ENCODE data around the gene KCNJ2.

KCNJ2 gene

GRCh38 chr17:70208825-70209555 lies 39.7 kb downstream of the KCNJ2 start:
- peaks cover 0 to 2% of the 10 kb centered on the region in 2 experiments for H3K4me1 ChIP-seq (ENCODE audit: control insufficient read depth in 1 of 2, insufficient read depth in 2 of 2, low read length in 2 of 2)

GRCh38 chr17:70215656-70216055 lies 46.3 kb downstream of the KCNJ2 start:
- H4K91ac ChIP-seq (ENCODE audit: low read depth, low read length) = no peak overlapping the region
- no peak overlapping the region for H3K23ac ChIP-seq (ENCODE audit: low read length)
- no peak overlapping the region for H2AK5ac ChIP-seq (ENCODE audit: low read length)
- no peak overlapping the region for H3K9ac ChIP-seq (ENCODE audit: low read length)
- no peak overlapping the region for H3K4me2 ChIP-seq (ENCODE audit: low read length)
- H3K79me2 ChIP-seq (ENCODE audit: control insufficient read depth, insufficient read depth, low read length, poor library complexity) = no peaks in the 10 kb centered on the region
- no peak overlapping the region for H3K4ac ChIP-seq (ENCODE audit: low read depth, low read length)
- no peak overlapping the region for H2BK5ac ChIP-seq (ENCODE audit: low read depth, low read length, poor library complexity)
- peak in 1 of 2 donors; percentile 28 for DNase-seq
- H2AFZ ChIP-seq (ENCODE audit: insufficient read depth, low read length, poor library complexity) = no peak overlapping the region
- no peak overlapping the region for H3K18ac ChIP-seq (ENCODE audit: low read length)
- H3K27me3 ChIP-seq (ENCODE audit: insufficient read depth, low read length) = no peaks in the 10 kb centered on the region
- no peak overlapping the region for H4K8ac ChIP-seq (ENCODE audit: low read depth, low read length)
- no peak overlapping the region for H3K14ac ChIP-seq (ENCODE audit: low read length)
- H2BK12ac ChIP-seq (ENCODE audit: low read length) = no peak overlapping the region
- H3K79me1 ChIP-seq (ENCODE audit: low read length) = peaks cover 3% of the 10 kb centered on the region
- WGBS (ENCODE audit: extremely low coverage, insufficient coverage, insufficient read length) = no CpG with 5 or more reads among the region's 4 CpGs
- H2BK120ac ChIP-seq (ENCODE audit: insufficient read depth, low read length, poor library complexity) = no peak overlapping the region
- H3K4me3 ChIP-seq (ENCODE audit: low read depth, low read length) = no peak overlapping the region
- no peaks in the 10 kb centered on the region for H3K4me1 ChIP-seq (ENCODE audit: control insufficient read depth in 1 of 2, insufficient read depth in 2 of 2, low read length in 2 of 2)
- peak overlapping the region; percentile 76 for H3K27ac ChIP-seq (ENCODE audit: low read depth, low read length)
- peaks cover 7% of the 10 kb centered on the region for H3K9me3 ChIP-seq (ENCODE audit: insufficient read depth, low read depth, low read length)
- no peak overlapping the region for H4K12ac ChIP-seq (ENCODE audit: low read depth, low read length)
- H3K36me3 ChIP-seq (ENCODE audit: control insufficient read depth in 1 of 2, insufficient read depth in 2 of 2, low read length in 2 of 2) = no peaks in the 10 kb centered on the region

More at GRCh38 chr17:70208825-70209555, 39.7 kb downstream of the KCNJ2 start:
- Histone ChIP-seq H4K8ac (ENCODE audit: low read depth, low read length) (no peak overlapping the region), H2BK12ac (ENCODE audit: low read length) (peak overlapping the region; percentile 3), H2BK120ac (ENCODE audit: insufficient read depth, low read length, poor library complexity) (no peak overlapping the region), H3K9me3 (ENCODE audit: insufficient read depth, low read depth, low read length) (peaks cover 8% of the 10 kb centered on the region), H4K91ac (ENCODE audit: low read depth, low read length) (no peak overlapping the region), H4K12ac (ENCODE audit: low read depth, low read length) (no peak overlapping the region), H2AFZ (ENCODE audit: insufficient read depth, low read length, poor library complexity) (no peak overlapping the region), H3K4me3 (ENCODE audit: low read depth, low read length) (no peak overlapping the region), H2AK5ac (ENCODE audit: low read length) (no peak overlapping the region), H3K36me3 (ENCODE audit: control insufficient read depth in 1 of 2, insufficient read depth in 2 of 2, low read length in 2 of 2) (no peaks in the 10 kb centered on the region), H3K14ac (ENCODE audit: low read length) (no peak overlapping the region), H3K9ac (ENCODE audit: low read length) (no peak overlapping the region), H3K79me1 (ENCODE audit: low read length) (no peaks in the 10 kb centered on the region), H2BK5ac (ENCODE audit: low read depth, low read length, poor library complexity) (no peak overlapping the region), H3K4ac (ENCODE audit: low read depth, low read length) (no peak overlapping the region), H3K79me2 (ENCODE audit: control insufficient read depth, insufficient read depth, low read length, poor library complexity) (no peaks in the 10 kb centered on the region), H3K4me2 (ENCODE audit: low read length) (no peak overlapping the region), H3K27ac (ENCODE audit: low read depth, low read length) (no peak overlapping the region), H3K18ac (ENCODE audit: low read length) (no peak overlapping the region), H3K23ac (ENCODE audit: low read length) (no peak overlapping the region), H3K27me3 (ENCODE audit: insufficient read depth, low read length) (no peaks in the 10 kb centered on the region)
- DNase-seq = no peak
- no CpG with 5 or more reads among the region's 6 CpGs for WGBS (ENCODE audit: extremely low coverage, insufficient coverage, insufficient read length)

- no peak overlapping the region for H3K23ac ChIP-seq (ENCODE audit: low read length)
- no peaks in the 10 kb centered on the region for H3K79me2 ChIP-seq (ENCODE audit: control insufficient read depth, insufficient read depth, low read length, poor library complexity)
- H3K9ac ChIP-seq (ENCODE audit: low read length) = no peak overlapping the region
- no peak overlapping the region for H3K4me2 ChIP-seq (ENCODE audit: low read length)
- no peak overlapping the region for H4K91ac ChIP-seq (ENCODE audit: low read depth, low read length)
- no peak overlapping the region for H4K8ac ChIP-seq (ENCODE audit: low read depth, low read length)
- peaks cover 7% of the 10 kb centered on the region for H3K9me3 ChIP-seq (ENCODE audit: insufficient read depth, low read depth, low read length)
- DNase-seq = no peak
- H3K27me3 ChIP-seq (ENCODE audit: insufficient read depth, low read length) = no peaks in the 10 kb centered on the region
- H3K27ac ChIP-seq (ENCODE audit: low read depth, low read length) = no peak overlapping the region
- no peak overlapping the region for H3K14ac ChIP-seq (ENCODE audit: low read length)
- H2AK5ac ChIP-seq (ENCODE audit: low read length) = no peak overlapping the region
- no peak overlapping the region for H2BK5ac ChIP-seq (ENCODE audit: low read depth, low read length, poor library complexity)
- H2BK120ac ChIP-seq (ENCODE audit: insufficient read depth, low read length, poor library complexity) = no peak overlapping the region
- H3K79me1 ChIP-seq (ENCODE audit: low read length) = peaks cover 3% of the 10 kb centered on the region
- no peak overlapping the region for H3K4me3 ChIP-seq (ENCODE audit: low read depth, low read length)
- H4K12ac ChIP-seq (ENCODE audit: low read depth, low read length) = no peak overlapping the region
- H3K4ac ChIP-seq (ENCODE audit: low read depth, low read length) = no peak overlapping the region
- no CpG with 5 or more reads among the region's 1 CpG for WGBS (ENCODE audit: extremely low coverage, insufficient coverage, insufficient read length)
- H3K18ac ChIP-seq (ENCODE audit: low read length) = no peak overlapping the region
- H3K4me1 ChIP-seq (ENCODE audit: control insufficient read depth in 1 of 2, insufficient read depth in 2 of 2, low read length in 2 of 2) = no peaks in the 10 kb centered on the region
- H2BK12ac ChIP-seq (ENCODE audit: low read length) = no peak overlapping the region
- H3K36me3 ChIP-seq (ENCODE audit: control insufficient read depth in 1 of 2, insufficient read depth in 2 of 2, low read length in 2 of 2) = no peaks in the 10 kb centered on the region
- no peak overlapping the region for H2AFZ ChIP-seq (ENCODE audit: insufficient read depth, low read length, poor library complexity)
Observed at GRCh38 chr17:70217571-70217970, 48.2 kb downstream of the KCNJ2 start.

- no peak overlapping the region for H4K8ac ChIP-seq (ENCODE audit: low read depth, low read length)
- H2BK120ac ChIP-seq (ENCODE audit: insufficient read depth, low read length, poor library complexity) = no peak overlapping the region
- no peak overlapping the region for H3K18ac ChIP-seq (ENCODE audit: low read length)
- no peaks in the 10 kb centered on the region for H3K79me2 ChIP-seq (ENCODE audit: control insufficient read depth, insufficient read depth, low read length, poor library complexity)
- no peak overlapping the region for H3K4ac ChIP-seq (ENCODE audit: low read depth, low read length)
- H2BK12ac ChIP-seq (ENCODE audit: low read length) = no peak overlapping the region
- H3K23ac ChIP-seq (ENCODE audit: low read length) = no peak overlapping the region
- no peak overlapping the region for H2AK5ac ChIP-seq (ENCODE audit: low read length)
- no peak for DNase-seq
- no peaks in the 10 kb centered on the region for H3K27me3 ChIP-seq (ENCODE audit: insufficient read depth, low read length)
- H3K36me3 ChIP-seq (ENCODE audit: control insufficient read depth in 1 of 2, insufficient read depth in 2 of 2, low read length in 2 of 2) = no peaks in the 10 kb centered on the region
- H3K79me1 ChIP-seq (ENCODE audit: low read length) = no peaks in the 10 kb centered on the region
- H3K14ac ChIP-seq (ENCODE audit: low read length) = no peak overlapping the region
- no peak overlapping the region for H4K12ac ChIP-seq (ENCODE audit: low read depth, low read length)
- no peak overlapping the region for H3K4me2 ChIP-seq (ENCODE audit: low read length)
- no peak overlapping the region for H2AFZ ChIP-seq (ENCODE audit: insufficient read depth, low read length, poor library complexity)
- peaks cover 0 to 2% of the 10 kb centered on the region in 2 experiments for H3K4me1 ChIP-seq (ENCODE audit: control insufficient read depth in 1 of 2, insufficient read depth in 2 of 2, low read length in 2 of 2)
- H2BK5ac ChIP-seq (ENCODE audit: low read depth, low read length, poor library complexity) = no peak overlapping the region
- H3K9ac ChIP-seq (ENCODE audit: low read length) = no peak overlapping the region
- H4K91ac ChIP-seq (ENCODE audit: low read depth, low read length) = no peak overlapping the region
- no peaks in the 10 kb centered on the region for H3K9me3 ChIP-seq (ENCODE audit: insufficient read depth, low read depth, low read length)
- H3K4me3 ChIP-seq (ENCODE audit: low read depth, low read length) = no peak overlapping the region
- H3K27ac ChIP-seq (ENCODE audit: low read depth, low read length) = no peak overlapping the region
- no CpG with 5 or more reads among the region's 4 CpGs for WGBS (ENCODE audit: extremely low coverage, insufficient coverage, insufficient read length)
Observed at GRCh38 chr17:70225276-70225675, 55.9 kb downstream of the KCNJ2 start.

Measured in trophoblast cell (in vitro differentiated cells and primary cell).